Activated T-helper 9 cell treated with anti-CD3 and anti-CD28 coated beads, Interleukin-2, amount 50 U/mL, for 16 hours (primary cell): ENCODE data around the gene DST.

Experiments used
- DNase-seq: peaks from one replicate; pipeline ENCODE4 v3.0.0-alpha.2; 2020; ENCODE audit warnings: low read depth

The DST gene

GRCh38 chr6:56481957-56482356 is 160.7 kb downstream of the DST start:
- DNase-seq, result no peak

GRCh38 chr6:56480654-56481337 is 161.9 kb downstream of the DST start:
- no peak for DNase-seq

GRCh38 chr6:56480246-56480645 is 162.4 kb downstream of the DST start:
- no peak for DNase-seq

- no peak for DNase-seq
Observed at GRCh38 chr6:56479381-56479780, 163.3 kb downstream of the DST start.

- no peak for DNase-seq
Observed at GRCh38 chr6:56478202-56478601, 164.5 kb downstream of the DST start.

- DNase-seq, result no peak
Observed at GRCh38 chr6:56477241-56477640, 165.4 kb downstream of the DST start.

- no peak for DNase-seq
Observed at GRCh38 chr6:56475736-56476457, 166.8 kb downstream of the DST start.

- no peak for DNase-seq
Observed at GRCh38 chr6:56474532-56474931, 168.2 kb downstream of the DST start.

GRCh38 chr6:56463443-56463842 is 179.2 kb downstream of the DST start:
- DNase-seq, result no peak

- no peak for DNase-seq
Observed at GRCh38 chr6:56459030-56459805, 183.5 kb downstream of the DST start.

GRCh38 chr6:56458324-56458884 is 184.3 kb downstream of the DST start:
- DNase-seq, result no peak

GRCh38 chr6:56456785-56457184 is 185.9 kb downstream of the DST start:
- no peak for DNase-seq

- no peak for DNase-seq
Observed at GRCh38 chr6:56450882-56451739, 191.6 kb downstream of the DST start.

GRCh38 chr6:56450376-56450775 is 192.3 kb downstream of the DST start:
- DNase-seq, result no peak

GRCh38 chr6:56448046-56448445 is 194.6 kb downstream of the DST start:
- DNase-seq, result no peak

GRCh38 chr6:56445818-56446217 is 196.9 kb downstream of the DST start:
- DNase-seq, result no peak

GRCh38 chr6:56444855-56445254 is 197.8 kb downstream of the DST start:
- no peak for DNase-seq

- no peak for DNase-seq
Observed at GRCh38 chr6:56440551-56440981, 202.1 kb downstream of the DST start.

GRCh38 chr6:56437171-56437900 is 205.4 kb downstream of the DST start:
- DNase-seq, result no peak

- DNase-seq, result no peak
Observed at GRCh38 chr6:56435754-56436153, 206.9 kb downstream of the DST start.

GRCh38 chr6:56435326-56435725 is 207.4 kb downstream of the DST start:
- no peak for DNase-seq
